ENCODE results near the gene ADGRD1.

ADGRD1 gene

GRCh38 chr12:131105351-131105735 lies 151.6 kb downstream of the ADGRD1 start:
- Histone ChIP-seq H3K27me3 (ENCODE audit: control insufficient read depth, insufficient read depth, low read length) (no peaks in the 10 kb centered on the region), H3K4me2 (ENCODE audit: low read length) (no peak overlapping the region), H3K4me3 (ENCODE audit: low read length) (no peak overlapping the region), H3K36me3 (ENCODE audit: insufficient read depth, low read length) (no peaks in the 10 kb centered on the region), H3K9ac (ENCODE audit: low read depth, low read length) (no peak overlapping the region), H3K4me1 (ENCODE audit: control insufficient read depth, insufficient read depth, low read length) (no peaks in the 10 kb centered on the region), H3K9me3 (replicated peaks; ENCODE audit: low read length) (no peaks in the 10 kb centered on the region)

DNA sequence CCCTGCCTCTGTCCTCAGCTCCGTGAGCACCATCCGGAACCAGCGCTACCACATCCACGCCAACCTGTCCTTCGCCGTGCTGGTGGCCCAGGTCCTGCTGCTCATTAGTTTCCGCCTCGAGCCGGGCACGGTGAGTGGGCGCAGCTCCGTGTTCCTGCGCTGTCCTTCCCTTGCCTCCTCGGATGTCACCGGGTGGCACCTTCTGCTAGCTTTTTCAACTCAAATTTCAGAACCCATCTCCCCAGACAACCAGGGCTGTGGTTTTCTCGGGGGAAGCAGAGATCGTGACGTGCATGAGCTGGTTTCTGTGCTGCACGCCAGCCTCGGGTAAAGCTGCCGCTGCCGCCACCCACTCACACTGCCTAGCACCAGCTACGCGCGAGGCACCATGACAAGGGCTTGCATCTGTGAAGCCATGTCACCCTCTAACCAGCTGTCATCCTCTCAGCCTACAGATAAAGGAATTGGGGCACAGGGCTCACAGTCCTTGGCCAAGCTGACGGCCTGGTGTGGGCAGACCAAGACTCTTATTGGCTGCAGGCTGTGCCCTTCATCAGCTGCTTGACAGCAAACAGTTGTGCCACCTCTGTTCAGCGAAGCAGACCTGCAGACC lies 152.1 kb downstream of the ADGRD1 start:
- Histone ChIP-seq H3K4me1 (ENCODE audit: control insufficient read depth, insufficient read depth, low read length) (no peaks in the 10 kb centered on the region), H3K9ac (ENCODE audit: low read depth, low read length) (no peak overlapping the region), H3K4me2 (ENCODE audit: low read length) (no peak overlapping the region), H3K9me3 (replicated peaks; ENCODE audit: low read length) (no peaks in the 10 kb centered on the region), H3K36me3 (ENCODE audit: insufficient read depth, low read length) (no peaks in the 10 kb centered on the region), H3K27me3 (ENCODE audit: control insufficient read depth, insufficient read depth, low read length) (no peaks in the 10 kb centered on the region), H3K4me3 (ENCODE audit: low read length) (no peak overlapping the region)

- H3K9me3 ChIP-seq (replicated peaks; ENCODE audit: low read length) = no peaks in the 10 kb centered on the region
- H3K4me2 ChIP-seq (ENCODE audit: low read length) = no peak overlapping the region
- H3K4me1 ChIP-seq (ENCODE audit: control insufficient read depth, insufficient read depth, low read length) = no peaks in the 10 kb centered on the region
- no peak overlapping the region for H3K4me3 ChIP-seq (ENCODE audit: low read length)
- no peak overlapping the region for H3K9ac ChIP-seq (ENCODE audit: low read depth, low read length)
- no peaks in the 10 kb centered on the region for H3K27me3 ChIP-seq (ENCODE audit: control insufficient read depth, insufficient read depth, low read length)
- no peaks in the 10 kb centered on the region for H3K36me3 ChIP-seq (ENCODE audit: insufficient read depth, low read length)
These were observed 152.7 kb downstream of the ADGRD1 start for GRCh38 chr12:131106349-131106941.

DNA sequence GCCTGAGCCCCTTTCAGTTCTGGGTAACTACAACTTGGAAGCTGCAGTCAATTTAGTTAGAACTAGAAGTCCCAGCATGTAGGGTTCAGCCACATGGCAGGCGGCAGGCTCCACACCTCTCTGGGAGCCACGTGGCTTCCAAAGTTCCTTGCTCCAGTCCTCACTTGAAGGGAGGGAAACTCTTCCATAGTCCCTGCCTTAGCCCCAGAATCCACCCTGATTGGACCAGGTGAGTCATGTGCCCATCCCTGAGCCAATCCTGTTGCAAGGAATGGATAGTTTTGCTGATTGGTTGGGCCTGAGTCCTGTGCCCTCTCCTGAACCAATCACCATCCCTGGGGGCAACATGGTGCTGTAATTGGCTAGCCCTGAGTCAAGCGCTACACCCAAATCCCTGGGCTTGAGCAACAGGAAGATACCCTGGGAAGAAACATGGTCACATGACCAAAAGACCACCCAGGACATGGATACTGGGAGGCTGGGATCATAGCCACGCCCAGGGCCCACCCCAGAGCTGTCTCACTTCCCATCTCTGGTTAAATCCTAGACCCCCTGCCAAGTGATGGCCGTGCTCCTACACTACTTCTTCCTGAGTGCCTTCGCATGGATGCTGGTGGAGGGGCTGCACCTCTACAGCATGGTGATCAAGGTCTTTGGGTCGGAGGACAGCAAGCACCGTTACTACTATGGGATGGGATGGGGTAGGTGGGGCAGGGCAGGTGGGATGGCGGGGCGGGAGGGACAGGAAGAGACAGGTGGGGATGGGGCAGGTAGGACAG lies 154.7 kb downstream of the ADGRD1 start:
- no peak overlapping the region for H3K4me2 ChIP-seq (ENCODE audit: low read length)
- H3K4me1 ChIP-seq (ENCODE audit: control insufficient read depth, insufficient read depth, low read length) = no peaks in the 10 kb centered on the region
- no peaks in the 10 kb centered on the region for H3K36me3 ChIP-seq (ENCODE audit: insufficient read depth, low read length)
- no peaks in the 10 kb centered on the region for H3K9me3 ChIP-seq (replicated peaks; ENCODE audit: low read length)
- no peak overlapping the region for H3K4me3 ChIP-seq (ENCODE audit: low read length)
- no peak overlapping the region for H3K9ac ChIP-seq (ENCODE audit: low read depth, low read length)
- H3K27me3 ChIP-seq (ENCODE audit: control insufficient read depth, insufficient read depth, low read length) = no peaks in the 10 kb centered on the region

DNA sequence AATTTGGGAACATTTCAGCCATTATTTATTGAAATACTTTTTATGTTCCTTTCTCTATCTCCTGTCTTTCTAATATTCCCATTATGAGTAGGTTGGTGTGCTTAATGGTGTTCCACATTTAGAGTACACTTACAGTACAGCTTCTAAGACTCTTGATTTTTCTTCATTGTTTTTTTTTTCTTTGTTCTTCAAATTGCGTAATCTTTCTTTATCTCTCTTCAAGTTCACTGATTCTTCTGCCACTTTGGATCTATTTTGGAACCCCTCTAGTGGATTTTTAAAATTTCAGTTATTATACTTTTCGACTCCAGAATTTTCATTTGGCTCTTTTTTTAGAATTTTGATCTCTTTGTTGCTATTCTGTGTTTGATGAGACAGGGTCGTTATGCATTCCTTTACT lies 157.7 kb downstream of the ADGRD1 start:
- no peak overlapping the region for H3K4me3 ChIP-seq (ENCODE audit: low read length)
- H3K9ac ChIP-seq (ENCODE audit: low read depth, low read length) = no peak overlapping the region
- no peaks in the 10 kb centered on the region for H3K27me3 ChIP-seq (ENCODE audit: control insufficient read depth, insufficient read depth, low read length)
- no peaks in the 10 kb centered on the region for H3K9me3 ChIP-seq (replicated peaks; ENCODE audit: low read length)
- H3K4me1 ChIP-seq (ENCODE audit: control insufficient read depth, insufficient read depth, low read length) = no peaks in the 10 kb centered on the region
- no peaks in the 10 kb centered on the region for H3K36me3 ChIP-seq (ENCODE audit: insufficient read depth, low read length)
- H3K4me2 ChIP-seq (ENCODE audit: low read length) = no peak overlapping the region

DNA sequence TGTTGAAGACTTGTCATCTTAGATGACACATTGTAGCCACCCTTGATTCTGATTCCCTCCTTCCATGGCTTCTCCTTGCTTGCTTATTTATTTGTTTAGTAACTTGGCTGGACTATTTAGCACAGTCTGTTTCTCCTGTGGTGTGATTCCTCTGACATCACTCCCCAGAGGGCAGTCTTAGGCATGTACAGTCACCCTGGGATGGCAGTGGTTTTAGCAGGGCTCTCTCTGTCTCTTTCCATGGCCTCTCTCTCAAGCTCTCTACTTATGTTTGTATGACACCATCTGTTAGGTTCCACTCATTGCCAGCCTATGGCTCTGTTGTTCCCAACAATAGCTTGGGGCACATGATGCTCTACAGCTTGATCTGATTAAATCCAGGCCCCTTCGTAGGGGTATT lies 158.3 kb downstream of the ADGRD1 start:
- H3K27me3 ChIP-seq (ENCODE audit: control insufficient read depth, insufficient read depth, low read length) = no peaks in the 10 kb centered on the region
- no peak overlapping the region for H3K4me3 ChIP-seq (ENCODE audit: low read length)
- no peaks in the 10 kb centered on the region for H3K36me3 ChIP-seq (ENCODE audit: insufficient read depth, low read length)
- no peak overlapping the region for H3K9ac ChIP-seq (ENCODE audit: low read depth, low read length)
- no peaks in the 10 kb centered on the region for H3K9me3 ChIP-seq (replicated peaks; ENCODE audit: low read length)
- H3K4me2 ChIP-seq (ENCODE audit: low read length) = no peak overlapping the region
- H3K4me1 ChIP-seq (ENCODE audit: control insufficient read depth, insufficient read depth, low read length) = no peaks in the 10 kb centered on the region

DNA sequence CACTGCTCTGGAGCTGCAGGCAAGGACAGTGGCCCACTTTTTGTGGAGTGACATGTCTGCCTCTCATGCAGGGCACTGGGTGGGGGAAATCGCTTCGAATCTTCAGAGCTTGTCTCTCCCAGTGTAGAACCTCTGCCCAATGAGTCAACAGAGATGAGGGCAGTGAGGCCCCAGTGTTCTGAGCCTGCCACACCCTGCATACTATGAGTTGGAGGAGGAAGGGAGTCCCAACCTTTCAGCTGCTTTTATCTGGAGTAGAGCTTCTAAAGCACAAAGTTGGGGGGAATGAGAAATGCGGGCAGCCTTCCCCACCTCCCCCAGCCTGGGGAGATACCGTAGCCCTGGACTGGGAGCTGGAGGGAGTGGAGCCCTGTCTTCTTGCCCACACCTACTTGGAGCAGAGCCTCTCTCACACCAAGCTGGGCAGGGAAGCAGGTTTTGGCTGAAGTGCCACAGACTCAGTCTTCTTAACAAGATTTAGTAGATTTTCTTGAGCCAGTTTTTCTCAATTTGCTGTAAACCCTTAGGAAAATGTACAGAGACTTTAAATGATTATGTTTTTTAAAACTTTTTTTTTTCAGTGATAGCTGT lies 159.1 kb downstream of the ADGRD1 start:
- Histone ChIP-seq H3K36me3 (ENCODE audit: insufficient read depth, low read length) (no peaks in the 10 kb centered on the region), H3K9ac (ENCODE audit: low read depth, low read length) (no peak overlapping the region), H3K4me1 (ENCODE audit: control insufficient read depth, insufficient read depth, low read length) (no peaks in the 10 kb centered on the region), H3K4me2 (ENCODE audit: low read length) (no peak overlapping the region), H3K27me3 (ENCODE audit: control insufficient read depth, insufficient read depth, low read length) (no peaks in the 10 kb centered on the region), H3K4me3 (ENCODE audit: low read length) (no peak overlapping the region), H3K9me3 (replicated peaks; ENCODE audit: low read length) (no peaks in the 10 kb centered on the region)

DNA sequence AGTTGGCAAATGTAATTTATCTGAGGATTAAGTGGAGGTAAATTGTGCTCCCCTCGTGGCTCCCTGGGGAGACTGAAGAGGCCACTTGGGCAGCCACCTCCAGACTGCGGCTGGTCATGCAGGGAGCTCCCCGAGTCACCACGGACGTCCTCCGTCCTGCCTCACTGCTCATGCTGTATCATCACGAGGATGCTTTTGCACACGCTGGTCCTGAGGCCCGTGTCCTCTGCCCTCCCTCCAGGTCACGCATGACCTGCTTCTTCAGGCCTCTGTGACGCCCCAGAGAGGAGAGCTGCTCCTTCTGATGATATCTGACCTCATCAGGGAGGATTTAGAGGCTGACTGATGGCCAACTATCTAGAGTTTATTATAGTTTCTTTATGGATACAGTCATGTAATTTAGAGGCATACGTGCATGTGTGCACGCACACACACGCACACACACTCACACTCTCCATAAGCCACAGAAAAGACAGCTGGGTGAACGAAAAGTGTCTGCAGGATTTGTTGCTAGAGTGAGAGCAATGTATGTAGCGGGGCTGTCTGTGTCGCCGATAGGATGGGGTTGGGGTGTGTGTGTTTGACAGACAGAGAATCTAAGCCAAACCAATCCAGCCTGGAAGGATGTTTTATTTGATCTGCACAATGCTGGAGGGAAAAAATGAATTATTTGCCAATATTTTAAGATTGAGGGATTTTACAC lies 160.0 kb downstream of the ADGRD1 start:
- Histone ChIP-seq H3K4me1 (ENCODE audit: control insufficient read depth, insufficient read depth, low read length) (no peaks in the 10 kb centered on the region), H3K27me3 (ENCODE audit: control insufficient read depth, insufficient read depth, low read length) (no peaks in the 10 kb centered on the region), H3K36me3 (ENCODE audit: insufficient read depth, low read length) (no peaks in the 10 kb centered on the region), H3K4me2 (ENCODE audit: low read length) (no peak overlapping the region), H3K9me3 (replicated peaks; ENCODE audit: low read length) (no peaks in the 10 kb centered on the region), H3K4me3 (ENCODE audit: low read length) (no peak overlapping the region), H3K9ac (ENCODE audit: low read depth, low read length) (no peak overlapping the region)

DNA sequence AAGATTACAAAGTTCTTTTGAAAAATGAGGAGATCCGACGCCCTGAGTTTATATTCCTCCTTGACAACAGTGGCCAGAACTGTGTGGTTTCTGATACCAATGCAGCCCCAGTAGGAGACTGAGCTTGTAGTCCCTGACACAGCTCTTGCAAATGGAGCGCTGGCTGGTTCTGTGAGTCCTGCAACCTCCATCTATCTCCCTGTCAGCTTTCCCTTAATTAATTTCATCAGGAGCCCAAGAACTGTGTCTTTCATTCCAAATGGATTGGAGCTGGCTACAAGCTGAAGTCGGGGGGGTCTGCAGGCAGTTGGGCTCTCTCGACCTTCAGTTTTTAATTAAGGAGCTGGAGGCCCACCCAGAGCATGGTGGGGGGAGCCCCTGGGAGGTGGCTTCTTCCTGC lies 160.6 kb downstream of the ADGRD1 start:
- no peak overlapping the region for H3K4me2 ChIP-seq (ENCODE audit: low read length)
- H3K4me3 ChIP-seq (ENCODE audit: low read length) = no peak overlapping the region
- H3K9ac ChIP-seq (ENCODE audit: low read depth, low read length) = no peak overlapping the region
- H3K27me3 ChIP-seq (ENCODE audit: control insufficient read depth, insufficient read depth, low read length) = no peaks in the 10 kb centered on the region
- no peaks in the 10 kb centered on the region for H3K4me1 ChIP-seq (ENCODE audit: control insufficient read depth, insufficient read depth, low read length)
- no peaks in the 10 kb centered on the region for H3K36me3 ChIP-seq (ENCODE audit: insufficient read depth, low read length)
- no peaks in the 10 kb centered on the region for H3K9me3 ChIP-seq (replicated peaks; ENCODE audit: low read length)

DNA sequence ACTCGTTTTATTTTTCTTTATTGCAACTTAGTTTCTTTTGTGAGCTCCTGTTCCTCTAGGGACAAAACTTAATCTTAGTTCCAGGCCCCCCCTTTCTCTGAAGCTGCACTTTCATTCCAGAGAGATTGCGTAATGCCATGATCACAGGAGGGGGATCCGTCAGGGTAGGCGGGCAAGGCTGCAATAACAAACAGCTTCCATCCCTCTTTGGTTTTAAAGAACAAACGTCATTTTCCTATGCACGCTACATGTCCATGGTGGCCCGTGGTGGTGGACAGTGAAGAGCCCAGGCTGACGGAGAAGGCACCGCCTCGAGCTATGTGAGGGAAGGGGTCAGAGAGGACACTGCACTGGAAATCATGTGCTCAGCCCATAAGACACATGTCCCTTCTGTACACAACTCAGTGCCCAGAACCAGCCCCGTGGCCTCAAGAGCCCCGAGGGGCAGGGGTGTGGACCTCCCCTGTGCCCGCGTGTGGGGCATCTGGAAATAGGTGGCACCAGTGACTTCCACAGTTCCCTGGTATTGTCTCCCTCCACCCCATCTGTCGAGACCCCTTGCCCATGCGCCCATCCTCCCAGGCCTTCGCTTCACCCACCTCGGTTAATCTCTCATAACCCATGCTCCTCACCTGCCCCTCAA lies 161.4 kb downstream of the ADGRD1 start:
- Histone ChIP-seq H3K9me3 (replicated peaks; ENCODE audit: low read length) (peaks cover 4% of the 10 kb centered on the region), H3K4me1 (ENCODE audit: control insufficient read depth, insufficient read depth, low read length) (no peaks in the 10 kb centered on the region), H3K4me3 (ENCODE audit: low read length) (no peak overlapping the region), H3K27me3 (ENCODE audit: control insufficient read depth, insufficient read depth, low read length) (no peaks in the 10 kb centered on the region), H3K9ac (ENCODE audit: low read depth, low read length) (no peak overlapping the region), H3K4me2 (ENCODE audit: low read length) (no peak overlapping the region), H3K36me3 (ENCODE audit: insufficient read depth, low read length) (no peaks in the 10 kb centered on the region)

All from skeletal muscle satellite cell (primary cell).